Endothelial cell of umbilical vein (primary cell): ENCODE data around the gene ZFYVE16. TPM values are rescaled to one million over a fixed set of nuclear protein-coding genes. Genes with fewer than 3 reads are reported as not detected.

Experiments
- BruUV-seq: library from RNA; stranded (reverse); fragments of 400-500 nt; replicated peaks from 2 replicates; lab custom pipeline; 2021; lab: Mats Ljungman, UMichigan
- CTCF ChIA-PET: fragments of 300-600, 350-600 bp; sonication (Branson Sonifier 250); formaldehyde crosslinking; loops from one replicate; lab custom pipeline; 2021; ENCODE audit warnings: antibody characterized with exemption, inconsistent platforms; lab: Charles Lee
- POLR2A ChIA-PET: fragments of 300-600, 350-600 bp; sonication (Branson Sonifier 250); formaldehyde crosslinking; loops from one replicate; lab custom pipeline; 2021; ENCODE audit warnings: antibody characterized with exemption, inconsistent platforms; lab: Charles Lee
- DNase-seq: peaks from one replicate; pipeline ENCODE4 v3.0.0-alpha.2; 2011; ENCODE audit warnings: low read depth, low spot score
- FAIRE-seq: peaks from 2 replicates; lab custom pipeline; 2011; peaks lifted over from hg19 to GRCh38; lab: Jason Lieb, UNC
- H2AFZ ChIP-seq: 2 replicates; pipeline ENCODE4 v1.6.0; 2012; ENCODE audit warnings: low read depth, low read length, control low read depth, inconsistent platforms
- H3K27ac ChIP-seq: 2 replicates; pipeline ENCODE4 v1.5.1; 2011; ENCODE audit warnings: low read depth, mild to moderate bottlenecking, control low read depth, low read length, moderate library complexity; ENCODE audit not compliant: insufficient read depth
- H3K27me3 ChIP-seq, 2 experiments: 2 replicates each; pipeline versions ENCODE4 v1.6.0 to v1.6.1; 2011; ENCODE audit warnings: low read length in 2 of 2, mixed read lengths in 1 of 2; ENCODE audit not compliant: control insufficient read depth in 2 of 2, insufficient read depth in 2 of 2
- H3K36me3 ChIP-seq, 2 experiments: 2 replicates in 1 of 2; 3 replicates in 1 of 2; pipeline ENCODE4 v1.5.1; 2011; ENCODE audit warnings: low read length in 2 of 2, mild to moderate bottlenecking in 1 of 2, moderate library complexity in 1 of 2; ENCODE audit not compliant: control insufficient read depth in 2 of 2, insufficient read depth in 2 of 2; ENCODE audit errors: extremely low read depth in 1 of 2
- H3K4me1 ChIP-seq: 3 replicates; pipeline ENCODE4 v1.5.1; 2011; ENCODE audit warnings: mild to moderate bottlenecking, low read length; ENCODE audit not compliant: control insufficient read depth, insufficient read depth; ENCODE audit errors: extremely low read depth
- H3K4me2 ChIP-seq: 2 replicates; pipeline ENCODE4 v1.6.1; 2011; ENCODE audit warnings: low read length, control low read depth, mixed read lengths; ENCODE audit not compliant: insufficient read depth
- H3K4me3 ChIP-seq, 3 experiments: fragments of 200-600 bp in 1 of 3; sonication (generic), shearing (Covaris generic) in 1 of 3; replicated peaks in 1 of 3; 2 replicates each; pipeline ENCODE4 v1.5.1; 2011 to 2016; ENCODE audit warnings: control low read depth in 3 of 3, low read length in 3 of 3, mild to moderate bottlenecking in 2 of 3, inconsistent platforms in 1 of 3, low read depth in 1 of 3, moderate library complexity in 1 of 3; ENCODE audit not compliant: insufficient read depth in 1 of 3
- H3K79me2 ChIP-seq: 2 replicates; pipeline ENCODE4 v1.6.0; 2012; ENCODE audit warnings: low read length, inconsistent platforms; ENCODE audit not compliant: control insufficient read depth, insufficient read depth
- H3K9ac ChIP-seq: replicated peaks from 2 replicates; pipeline ENCODE3; 2011; ENCODE audit warnings: low read length, control low read depth; ENCODE audit not compliant: insufficient read depth; ENCODE audit errors: extremely low read depth
- H3K9me1 ChIP-seq: replicated peaks from 3 replicates; pipeline ENCODE4 v1.6.0; 2011; ENCODE audit warnings: mild to moderate bottlenecking, low read length; ENCODE audit not compliant: control insufficient read depth, insufficient read depth; ENCODE audit errors: extremely low read depth
- H3K9me3 ChIP-seq: replicated peaks from 2 replicates; pipeline ENCODE4 v1.5.1; 2012; ENCODE audit warnings: low read length, inconsistent platforms; ENCODE audit not compliant: control insufficient read depth, insufficient read depth
- H4K20me1 ChIP-seq: replicated peaks from 2 replicates; pipeline ENCODE3; 2011; ENCODE audit warnings: mild to moderate bottlenecking, low read length; ENCODE audit not compliant: control insufficient read depth, insufficient read depth; ENCODE audit errors: extremely low read depth
- EZH2 ChIP-seq: IDR thresholded peaks from 2 replicates; pipeline ENCODE4 v1.6.1; 2012; ENCODE audit warnings: borderline replicate concordance, low read depth, mild to moderate bottlenecking, moderate library complexity, low read length, inconsistent platforms; ENCODE audit not compliant: severe bottlenecking
- FOS ChIP-seq: IDR thresholded peaks from 2 replicates; pipeline ENCODE4 v1.6.1; 2011; ENCODE audit warnings: mild to moderate bottlenecking, low read length, moderate library complexity, borderline replicate concordance; ENCODE audit not compliant: insufficient read depth
- GATA2 ChIP-seq: IDR thresholded peaks from 2 replicates; pipeline ENCODE4 v1.7.0; 2011; ENCODE audit warnings: low read depth, mild to moderate bottlenecking, moderate library complexity, mixed read lengths, low read length; ENCODE audit not compliant: insufficient read length, insufficient read depth
- JUN ChIP-seq: IDR thresholded peaks from 2 replicates; pipeline ENCODE4 v1.6.1; 2011; ENCODE audit warnings: borderline replicate concordance, low read depth; ENCODE audit not compliant: insufficient read length, insufficient read depth
- MYC ChIP-seq: IDR thresholded peaks from one replicate; pipeline ENCODE4 v1.6.1; 2011; ENCODE audit warnings: mild to moderate bottlenecking, low read depth, low read length
- POLR2A ChIP-seq: IDR thresholded peaks from 2 replicates; pipeline ENCODE4 v1.6.1; 2012; ENCODE audit warnings: low read depth, mild to moderate bottlenecking, control low read depth, low read length
- POLR2AphosphoS5 ChIP-seq: IDR thresholded peaks from 2 replicates; pipeline ENCODE4 v1.6.1; 2012; ENCODE audit warnings: low read depth, mild to moderate bottlenecking, control low read depth, low read length, moderate library complexity; ENCODE audit not compliant: insufficient read depth
- dilution Hi-C: fragments of 300-500 bp; cut with MboI; formaldehyde crosslinking; loops from one replicate; pipeline ENCODE4 v1.15.0; 2019; ENCODE audit warnings: low sequenced_read_pairs; ENCODE audit not compliant: extremely low pct_ligation_motif_present
- intact Hi-C: fragments of 100-400 bp; cut with micrococcal nuclease; formaldehyde crosslinking; loops from one replicate; pipeline ENCODE4 v1.10.0; 2022
- polyA plus RNA-seq, 4 experiments: library from polyadenylated mRNA; depleted of rRNA in 3 of 4; stranded (reverse) in 3 of 4; unstranded in 1 of 4; fragments of >200 nt; gene quantifications; 2 replicates each; pipeline versions ENCODE4 v1.2.1 to v1.2.3, GENCODE V29; 2011 to 2012; ENCODE audit warnings: missing spikeins in 1 of 4
- total RNA-seq: library from RNA; stranded (reverse); gene quantifications from 2 replicates; pipeline ENCODE4 v1.2.3, GENCODE V29; 2021
- TF ChIP-seq, protein P1 (sequence below): IDR thresholded peaks from 2 replicates; pipeline ENCODE4 v1.6.1; 2011; ENCODE audit not compliant: insufficient read depth, insufficient read length
- TF ChIP-seq, protein P2 (sequence below), 2 donors: IDR thresholded peaks; 1 replicate in 1 of 2; 2 replicates in 1 of 2; pipeline ENCODE4 v1.5.1; 2011; ENCODE audit warnings: low read length in 2 of 2, mild to moderate bottlenecking in 2 of 2, moderate library complexity in 2 of 2, control low read depth in 1 of 2, inconsistent platforms in 1 of 2, low read depth in 1 of 2; ENCODE audit not compliant: insufficient read depth in 1 of 2; ENCODE audit errors: extremely low read depth in 1 of 2

The ZFYVE16 gene
- total and polyA plus RNA-seq, 2 donors (not counting 3 experiments of a cell fraction or from before 2014, with no cell fraction given): 5.1 to 43.1 TPM

DNA sequence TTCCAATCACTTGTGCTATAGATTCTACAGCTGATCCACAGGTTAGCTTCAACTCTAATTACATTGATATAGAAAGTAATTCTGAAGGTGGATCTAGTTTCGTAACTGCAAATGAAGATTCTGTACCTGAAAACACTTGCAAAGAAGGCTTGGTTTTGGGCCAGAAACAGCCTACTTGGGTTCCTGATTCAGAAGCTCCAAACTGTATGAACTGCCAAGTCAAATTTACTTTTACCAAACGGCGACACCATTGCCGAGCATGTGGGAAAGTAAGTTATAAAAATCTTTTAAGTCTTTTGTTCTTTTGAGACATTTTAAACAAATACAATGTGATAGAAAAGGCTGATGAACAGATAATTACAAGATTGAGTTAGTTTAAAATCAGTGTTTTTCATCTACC lies 30.9 kb downstream of the ZFYVE16 start:
- Histone ChIP-seq H3K9me1 (no peaks in the 10 kb centered on the region), H3K4me2 (no peak overlapping the region), H3K9ac (no peak overlapping the region), H3K4me3 (no peak overlapping the region), H3K4me1 (no peaks in the 10 kb centered on the region), H3K9me3 (no peaks in the 10 kb centered on the region), H3K27ac (no peak overlapping the region), H4K20me1 (no peaks in the 10 kb centered on the region), H3K27me3 (no peaks in the 10 kb centered on the region), H3K36me3 (peaks cover 3 to 10% of the 10 kb centered on the region in 2 experiments), H2AFZ (no peak overlapping the region), H3K79me2 (no peaks in the 10 kb centered on the region)
- CTCF ChIA-PET: no interaction called here
- POLR2A ChIA-PET: no interaction called here
- intact Hi-C loops (no loop called here), dilution Hi-C loops (no loop called here)
- TF ChIP-seq, protein P1, sequence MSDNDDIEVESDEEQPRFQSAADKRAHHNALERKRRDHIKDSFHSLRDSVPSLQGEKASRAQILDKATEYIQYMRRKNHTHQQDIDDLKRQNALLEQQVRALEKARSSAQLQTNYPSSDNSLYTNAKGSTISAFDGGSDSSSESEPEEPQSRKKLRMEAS: no peak
- no peak for TF ChIP-seq EZH2
- TF ChIP-seq MYC: no peak
- TF ChIP-seq JUN: no peak
- TF ChIP-seq POLR2A: no peak
- FAIRE-seq: no peak
- BruUV-seq: no TSS peak
- no peak for DNase-seq

DNA sequence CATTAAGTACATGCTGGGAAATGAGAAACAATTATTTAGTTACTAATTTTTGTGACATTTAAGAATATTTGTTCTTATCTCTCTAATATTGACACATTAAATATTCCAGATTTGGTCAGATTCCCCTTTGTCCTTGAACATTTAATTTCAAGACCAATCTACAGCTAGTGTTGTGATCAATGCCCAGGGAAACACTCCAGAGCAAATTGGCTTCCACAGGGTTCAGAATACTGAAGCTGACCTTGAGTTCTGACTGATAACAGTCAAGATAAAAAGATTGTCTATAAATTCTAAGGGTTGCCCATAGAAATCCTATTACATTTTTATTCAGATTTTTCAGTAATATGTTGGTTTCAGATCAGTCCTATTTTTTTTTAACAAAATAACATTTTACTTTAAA lies 31.3 kb downstream of the ZFYVE16 start:
- H3K4me1 ChIP-seq: no peaks in the 10 kb centered on the region
- no peaks in the 10 kb centered on the region for H3K9me3 ChIP-seq
- no peaks in the 10 kb centered on the region for H4K20me1 ChIP-seq
- DNase-seq (no peak), FAIRE-seq (no peak)
- H3K36me3 ChIP-seq: peaks cover 3 to 10% of the 10 kb centered on the region in 2 experiments
- no peaks in the 10 kb centered on the region for H3K79me2 ChIP-seq
- ChIA-PET CTCF (no interaction called here), POLR2A (no interaction called here)
- no peaks in the 10 kb centered on the region for H3K27me3 ChIP-seq
- BruUV-seq: no TSS peak
- intact Hi-C loops (no loop called here), dilution Hi-C loops (no loop called here)
- H3K9ac ChIP-seq: no peak overlapping the region
- H3K27ac ChIP-seq: no peak overlapping the region
- H2AFZ ChIP-seq: no peak overlapping the region
- H3K4me2 ChIP-seq: no peak overlapping the region
- no peak for TF ChIP-seq JUN
- TF ChIP-seq, protein P2, sequence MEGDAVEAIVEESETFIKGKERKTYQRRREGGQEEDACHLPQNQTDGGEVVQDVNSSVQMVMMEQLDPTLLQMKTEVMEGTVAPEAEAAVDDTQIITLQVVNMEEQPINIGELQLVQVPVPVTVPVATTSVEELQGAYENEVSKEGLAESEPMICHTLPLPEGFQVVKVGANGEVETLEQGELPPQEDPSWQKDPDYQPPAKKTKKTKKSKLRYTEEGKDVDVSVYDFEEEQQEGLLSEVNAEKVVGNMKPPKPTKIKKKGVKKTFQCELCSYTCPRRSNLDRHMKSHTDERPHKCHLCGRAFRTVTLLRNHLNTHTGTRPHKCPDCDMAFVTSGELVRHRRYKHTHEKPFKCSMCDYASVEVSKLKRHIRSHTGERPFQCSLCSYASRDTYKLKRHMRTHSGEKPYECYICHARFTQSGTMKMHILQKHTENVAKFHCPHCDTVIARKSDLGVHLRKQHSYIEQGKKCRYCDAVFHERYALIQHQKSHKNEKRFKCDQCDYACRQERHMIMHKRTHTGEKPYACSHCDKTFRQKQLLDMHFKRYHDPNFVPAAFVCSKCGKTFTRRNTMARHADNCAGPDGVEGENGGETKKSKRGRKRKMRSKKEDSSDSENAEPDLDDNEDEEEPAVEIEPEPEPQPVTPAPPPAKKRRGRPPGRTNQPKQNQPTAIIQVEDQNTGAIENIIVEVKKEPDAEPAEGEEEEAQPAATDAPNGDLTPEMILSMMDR (IDR thresholded peaks at IDR 0.05; ENCODE audit: extremely low read depth in 1 of 2, insufficient read depth in 1 of 2, low read depth in 1 of 2, low read length in 2 of 2): no peak
- TF ChIP-seq POLR2A: no peak
- no peak for TF ChIP-seq POLR2AphosphoS5
- no peak for TF ChIP-seq FOS
- TF ChIP-seq GATA2: no peak
- TF ChIP-seq EZH2: no peak
- TF ChIP-seq, protein P1: no peak
- TF ChIP-seq MYC: no peak
- no peaks in the 10 kb centered on the region for H3K9me1 ChIP-seq
- no peak overlapping the region for H3K4me3 ChIP-seq
